Hematopoietic multipotent progenitor cell treated with erythropoietin and hydrocortisone succinate and interleukin-3 and kit ligand, for 17 days (in vitro differentiated cells): ENCODE data around the gene SETD3.

ENCODE experiments used
- DNase-seq: peaks from one replicate; pipeline ENCODE4 v3.0.0-alpha.2; 2015; ENCODE audit warnings: low spot score

Gene SETD3

GRCh38 chr14:99479906-99480869, at the start of gene SETD3:
TSS of gene SETD3 (minus strand) at chr14:99480859. CDS start at chr14:99465805, 15,054 bp downstream.
- peak; percentile 19 for DNase-seq

DNA sequence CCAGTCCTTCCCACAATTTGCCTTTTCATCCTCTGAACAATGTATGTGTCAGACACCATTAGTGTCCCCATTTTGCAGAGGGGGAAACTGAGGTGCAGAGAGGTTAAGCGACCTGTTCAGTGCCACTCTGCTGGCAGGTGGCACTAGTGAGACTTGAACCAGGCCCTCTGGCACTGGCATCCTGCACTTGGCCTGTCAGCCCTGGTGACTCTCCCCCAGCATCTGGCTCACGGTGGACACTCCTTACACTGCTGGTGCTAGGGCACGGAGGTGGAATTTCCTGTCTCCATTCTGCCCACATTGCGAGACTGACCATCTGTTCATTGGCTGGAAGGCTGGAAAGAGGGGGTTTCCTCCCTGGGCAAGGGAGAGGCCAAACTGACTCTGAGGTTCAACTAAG, 49.2 kb upstream of the SETD3 start:
- no peak for DNase-seq

- no peak for DNase-seq
Measured at GRCh38 chr14:99527427-99528076, 46.9 kb upstream of the SETD3 start.

- no peak for DNase-seq
Measured at GRCh38 chr14:99527026-99527425, 46.4 kb upstream of the SETD3 start.

- no peak for DNase-seq
Measured at GRCh38 chr14:99525699-99526080, 45.0 kb upstream of the SETD3 start.

DNA sequence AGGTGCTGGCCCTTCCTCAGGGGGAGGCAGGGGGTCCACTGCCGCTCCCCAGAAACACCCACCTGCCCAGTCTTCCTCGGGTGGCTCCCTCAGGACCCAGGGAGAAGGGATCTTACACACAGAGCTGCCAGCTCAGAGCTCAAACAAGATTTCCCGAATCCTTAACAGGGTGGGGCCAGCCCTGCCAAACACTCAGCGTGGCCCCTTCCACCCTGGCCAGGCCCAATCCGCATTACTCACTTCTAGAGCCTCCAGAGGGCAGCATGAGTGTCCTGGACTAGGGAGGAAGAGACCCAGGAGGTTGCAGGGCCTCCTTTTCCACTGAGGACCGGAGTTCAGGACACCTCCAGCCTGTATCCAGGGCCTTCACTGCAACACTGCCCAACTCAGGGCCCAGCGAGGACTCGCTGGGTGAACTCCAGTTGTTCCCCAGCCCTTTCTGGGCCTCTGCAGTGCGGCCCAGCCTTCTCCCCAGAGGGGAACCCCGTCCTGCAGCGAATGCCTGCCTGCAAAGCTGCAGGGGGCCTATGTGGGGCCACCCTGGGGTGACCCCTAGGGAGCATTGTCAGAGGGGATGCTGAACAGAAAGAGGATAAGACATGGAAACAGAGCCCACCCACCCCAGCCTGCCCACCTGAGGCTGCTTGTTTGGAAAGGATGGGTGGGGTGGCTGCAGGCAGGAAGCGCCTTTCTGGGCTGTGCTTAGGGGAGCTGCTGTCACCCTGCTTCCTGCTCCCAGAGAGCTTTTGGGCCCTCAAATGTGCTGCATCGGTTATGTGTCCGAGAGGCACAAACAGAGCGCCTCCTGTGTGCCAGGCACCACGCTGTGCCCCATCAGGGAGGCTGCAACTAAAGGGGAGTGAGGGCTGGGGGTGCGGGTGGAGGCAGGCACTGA, 44.4 kb upstream of the SETD3 start:
- no peak for DNase-seq

DNA sequence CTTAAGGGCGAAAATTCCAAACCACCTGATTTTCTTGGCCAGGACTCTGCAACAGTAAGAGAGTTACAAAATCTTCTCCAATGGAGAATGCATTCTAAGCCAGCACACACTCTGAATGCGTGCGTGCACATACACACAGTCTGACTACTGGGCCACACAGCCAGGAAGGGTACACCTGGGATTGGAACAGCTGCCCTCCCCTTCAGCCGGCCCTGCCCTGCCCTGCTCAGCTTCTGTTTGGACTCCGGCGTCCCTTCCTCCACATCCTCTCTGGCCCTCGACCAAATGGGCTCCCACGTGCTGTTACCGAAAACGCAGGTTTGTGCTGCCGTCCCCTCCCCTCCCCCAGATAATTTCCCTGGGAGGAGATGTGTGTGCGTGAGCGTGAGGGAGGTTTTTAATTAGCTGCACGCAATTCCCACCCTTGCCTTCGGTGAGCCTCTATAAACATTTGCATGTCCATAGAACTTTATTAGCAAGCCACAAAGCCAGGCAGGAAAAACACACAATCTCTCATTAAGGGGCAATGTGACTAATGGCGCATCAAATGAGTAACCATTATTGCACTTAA, 43.5 kb upstream of the SETD3 start:
- no peak for DNase-seq

DNA sequence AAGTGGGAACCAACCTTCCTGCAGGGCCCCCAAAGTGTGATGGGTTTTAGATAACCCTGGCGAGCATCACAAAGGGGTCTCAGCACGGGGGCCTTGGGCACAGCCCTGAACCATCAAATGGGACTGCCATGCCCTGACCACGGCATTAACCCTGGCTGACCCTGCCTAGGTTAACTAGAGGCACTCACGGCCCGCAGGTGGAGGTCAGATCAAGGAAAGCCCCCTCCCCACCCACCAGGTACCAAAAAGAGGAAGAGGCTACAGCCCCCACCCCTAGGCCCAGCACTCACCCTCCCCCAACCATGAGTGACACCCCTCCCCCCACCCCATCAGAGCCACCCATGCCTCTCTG, 43.0 kb upstream of the SETD3 start:
- no peak for DNase-seq

DNA sequence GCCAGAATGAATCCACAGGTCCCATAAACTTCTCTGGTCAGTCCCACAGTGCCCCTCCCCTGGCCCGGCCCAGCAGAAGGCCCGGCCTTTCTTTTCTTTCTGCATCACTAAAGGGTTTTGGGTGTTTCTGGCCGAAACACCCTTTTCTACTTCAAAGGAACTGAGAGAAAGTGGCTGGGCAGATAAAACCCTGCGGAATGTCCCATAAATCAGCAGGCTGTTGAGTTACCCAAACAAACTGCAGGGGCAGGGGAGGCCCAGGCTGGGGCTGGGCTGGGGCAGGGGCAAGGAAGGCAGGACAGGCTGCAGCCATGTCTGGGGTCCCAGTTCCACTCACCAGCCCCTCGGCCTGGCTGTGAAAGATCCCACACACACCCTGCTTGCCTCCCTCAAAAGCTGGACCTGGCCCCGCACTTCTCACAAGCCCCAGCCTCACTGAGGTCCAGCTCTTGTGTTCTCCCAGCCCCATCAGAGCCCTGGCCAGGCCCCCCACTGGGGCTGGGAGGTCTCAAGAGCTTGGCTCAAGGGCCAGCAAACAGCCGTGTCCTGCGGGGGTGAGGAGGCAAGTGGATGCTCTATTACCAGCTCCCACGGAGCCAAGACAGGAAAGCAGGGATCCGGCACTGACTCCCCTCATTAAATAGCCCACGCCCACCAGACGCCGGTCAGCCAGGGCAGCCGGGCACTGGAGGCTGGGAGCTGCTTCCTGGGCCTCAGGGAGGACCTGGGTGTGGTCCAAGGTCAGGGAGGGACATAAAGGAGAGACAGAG, 42.5 kb upstream of the SETD3 start:
- no peak for DNase-seq

DNA sequence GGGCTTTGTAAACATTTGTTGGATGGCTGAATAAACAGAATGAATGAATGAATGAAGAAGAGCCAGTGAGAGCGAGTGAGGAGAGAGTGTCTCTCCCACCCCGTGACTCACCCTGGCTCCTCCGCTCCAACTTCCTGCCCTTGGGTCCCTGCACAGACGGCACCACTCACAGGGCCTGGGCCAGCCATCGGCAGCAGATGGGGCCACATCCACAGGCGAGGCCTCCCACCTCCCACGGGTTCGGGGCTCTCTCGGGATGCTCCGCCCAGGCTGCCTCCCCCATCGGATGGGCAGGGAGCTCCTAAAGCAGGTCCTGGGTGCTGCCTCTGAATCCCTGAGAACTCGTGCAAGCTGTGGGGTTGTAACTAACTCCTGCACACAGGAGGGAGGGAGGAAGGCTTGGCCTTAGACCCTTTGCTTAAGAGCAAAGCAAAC, 41.8 kb upstream of the SETD3 start:
- DNase-seq, result no peak

DNA sequence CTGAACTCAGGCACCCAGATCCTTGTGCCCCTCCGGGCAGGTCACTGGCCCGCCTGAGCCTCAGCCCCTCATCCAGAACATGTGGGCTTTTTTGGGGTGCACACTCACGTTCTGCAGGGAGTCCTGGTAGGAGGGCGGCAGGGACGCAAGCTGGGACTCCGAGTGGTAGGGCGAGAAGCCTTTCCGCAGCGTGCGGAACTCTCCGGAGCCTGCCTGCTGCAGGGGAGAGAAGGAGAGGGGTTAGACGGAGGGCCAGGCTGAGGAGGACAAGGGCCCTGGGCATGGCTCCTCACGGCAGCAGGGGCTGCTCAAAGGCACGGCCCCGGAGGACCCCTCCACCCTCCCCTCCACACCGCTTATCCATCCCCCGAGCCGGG, 41.4 kb upstream of the SETD3 start:
- no peak for DNase-seq

DNA sequence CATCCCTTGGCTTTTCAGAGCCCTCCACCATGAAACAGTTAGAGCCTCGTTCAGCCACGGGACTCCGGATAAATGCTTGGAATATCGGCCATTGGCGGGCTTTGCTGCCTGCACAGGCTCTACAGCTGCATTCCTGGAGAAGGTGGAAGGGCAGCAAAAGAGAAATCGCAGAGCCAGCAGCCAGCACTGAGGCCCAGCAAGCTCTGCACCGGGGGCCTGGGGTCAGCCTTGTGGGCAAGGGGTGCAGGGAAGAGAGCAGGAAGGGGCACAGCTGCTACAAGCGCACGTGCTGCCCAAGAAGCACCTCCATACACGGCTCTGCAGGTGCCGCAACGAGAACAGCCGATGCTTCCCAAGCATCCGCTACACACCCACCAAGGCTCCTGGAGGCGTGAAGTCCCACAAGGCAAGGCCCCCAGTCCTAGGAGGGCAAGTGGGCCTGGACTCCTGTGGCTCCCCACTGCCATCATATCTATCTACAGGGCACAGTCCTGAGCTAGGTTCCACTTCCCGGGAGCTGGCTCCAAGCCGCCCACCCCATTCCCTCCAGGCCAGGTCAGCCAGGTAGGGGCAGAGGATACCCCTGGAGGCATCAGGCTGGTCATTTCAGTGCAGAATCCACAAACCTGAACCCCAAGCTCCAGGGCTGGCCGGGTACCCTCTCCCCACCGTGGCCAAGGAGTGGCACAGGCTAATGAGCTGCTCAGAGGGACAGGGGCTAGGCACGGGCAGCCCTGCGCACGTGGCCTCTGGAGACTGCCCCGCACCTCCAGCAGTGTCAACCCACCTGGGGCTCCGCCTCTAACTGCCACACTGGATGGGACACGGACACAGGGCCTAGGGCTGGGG, 40.7 kb upstream of the SETD3 start:
- DNase-seq, result no peak

DNA sequence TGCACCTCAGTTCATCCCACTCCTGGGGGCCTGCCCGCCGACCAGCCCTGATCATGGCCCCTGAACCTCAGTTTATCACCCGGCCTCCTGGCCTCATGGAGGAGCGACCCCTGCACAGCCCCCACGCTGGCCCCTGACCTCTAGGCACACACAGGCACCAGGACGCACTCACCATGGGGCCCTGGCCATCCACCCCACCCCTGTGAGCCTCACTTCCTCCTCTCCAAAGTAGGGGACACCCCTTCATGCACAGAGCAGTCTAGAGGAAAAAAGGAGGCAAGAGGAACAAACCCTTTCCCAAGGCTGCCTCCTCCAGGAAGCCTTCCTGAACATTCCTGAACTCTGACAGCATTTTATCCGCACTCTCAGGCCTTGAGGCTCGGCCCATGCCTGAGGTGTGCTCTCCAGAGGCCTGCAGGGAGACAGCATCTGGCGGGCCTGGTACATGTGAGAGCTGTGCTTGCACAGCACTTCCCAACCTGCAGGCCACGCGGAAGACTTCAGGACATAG, 40.0 kb upstream of the SETD3 start:
- no peak for DNase-seq

GRCh38 chr14:99519931-99520421, 39.3 kb upstream of the SETD3 start:
- DNase-seq, result no peak

- DNase-seq, result no peak
Measured at GRCh38 chr14:99519347-99519881, 38.8 kb upstream of the SETD3 start.

GRCh38 chr14:99518441-99519346, 38.0 kb upstream of the SETD3 start:
- DNase-seq, result peak; percentile 70

DNA sequence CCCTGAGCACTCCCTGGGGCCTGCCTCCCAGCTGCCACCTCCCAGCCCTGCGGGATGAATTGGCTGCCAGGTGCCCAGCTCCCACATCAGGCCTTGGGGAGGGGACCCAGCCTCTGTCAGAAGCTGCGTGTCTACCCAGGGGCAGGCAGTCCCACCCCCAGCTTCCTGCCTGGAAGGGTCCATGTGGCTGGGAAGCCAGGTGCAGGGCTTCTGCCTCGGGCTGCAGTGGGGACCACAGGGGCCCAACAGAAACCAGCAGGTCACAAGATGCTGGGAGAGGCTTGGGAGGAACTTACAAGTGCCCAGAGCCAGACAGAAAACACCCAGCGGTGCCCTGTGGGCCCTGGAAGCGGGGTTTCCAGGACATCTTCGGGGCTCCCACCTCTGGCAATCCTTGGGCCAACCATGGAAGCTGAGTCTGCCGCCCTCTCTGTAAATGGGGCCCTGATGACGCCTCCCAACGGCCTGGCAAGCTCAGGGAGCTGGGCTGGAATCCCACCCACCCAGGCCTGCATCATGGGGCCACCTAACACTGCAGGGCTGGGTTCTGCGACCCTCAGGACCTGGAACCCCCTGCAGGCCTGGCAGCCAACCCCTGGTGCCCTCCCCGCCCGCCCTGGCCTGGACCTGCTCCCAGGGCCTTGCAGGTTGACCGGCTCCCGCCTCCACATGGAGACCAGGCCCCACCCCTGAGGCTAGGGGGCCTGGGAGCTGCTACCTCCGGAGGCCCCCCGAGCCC, 37.2 kb upstream of the SETD3 start:
- no peak for DNase-seq
